Stomach (tissue), 4 donors: ENCODE measurements around the gene SCAF4.

ENCODE experiments used
- POLR2A ChIP-seq, 4 donors: fragments of 450-650 bp; IDR thresholded peaks; one replicate each; pipeline ENCODE4 v1.6.1; 2016; ENCODE audit warnings: antibody characterized with exemption in 4 of 4, control low read depth in 2 of 4, mild to moderate bottlenecking in 1 of 4, moderate library complexity in 1 of 4
- TF ChIP-seq, protein P1 (sequence below), 7 experiments: fragments of 450-650 bp in 4 of 7; fragments of 200-600 bp in 3 of 7; sonication (generic) in 3 of 7; IDR thresholded peaks; one replicate each; pipeline ENCODE4 v1.5.1; 2016 to 2019; ENCODE audit warnings: antibody characterized with exemption in 7 of 7, control low read depth in 2 of 7, mild to moderate bottlenecking in 1 of 7

GRCh38 chr21:31636874-31637273 lies 95.0 kb downstream of the SCAF4 start:
- TF ChIP-seq POLR2A (IDR thresholded peaks at IDR 0.05) = no peak
- TF ChIP-seq, protein P1, sequence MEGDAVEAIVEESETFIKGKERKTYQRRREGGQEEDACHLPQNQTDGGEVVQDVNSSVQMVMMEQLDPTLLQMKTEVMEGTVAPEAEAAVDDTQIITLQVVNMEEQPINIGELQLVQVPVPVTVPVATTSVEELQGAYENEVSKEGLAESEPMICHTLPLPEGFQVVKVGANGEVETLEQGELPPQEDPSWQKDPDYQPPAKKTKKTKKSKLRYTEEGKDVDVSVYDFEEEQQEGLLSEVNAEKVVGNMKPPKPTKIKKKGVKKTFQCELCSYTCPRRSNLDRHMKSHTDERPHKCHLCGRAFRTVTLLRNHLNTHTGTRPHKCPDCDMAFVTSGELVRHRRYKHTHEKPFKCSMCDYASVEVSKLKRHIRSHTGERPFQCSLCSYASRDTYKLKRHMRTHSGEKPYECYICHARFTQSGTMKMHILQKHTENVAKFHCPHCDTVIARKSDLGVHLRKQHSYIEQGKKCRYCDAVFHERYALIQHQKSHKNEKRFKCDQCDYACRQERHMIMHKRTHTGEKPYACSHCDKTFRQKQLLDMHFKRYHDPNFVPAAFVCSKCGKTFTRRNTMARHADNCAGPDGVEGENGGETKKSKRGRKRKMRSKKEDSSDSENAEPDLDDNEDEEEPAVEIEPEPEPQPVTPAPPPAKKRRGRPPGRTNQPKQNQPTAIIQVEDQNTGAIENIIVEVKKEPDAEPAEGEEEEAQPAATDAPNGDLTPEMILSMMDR (IDR thresholded peaks at IDR 0.05) = no peak
